GM18508 (cell line): Measurements from ENCODE around the gene PCCB.
"Not testable (repeated sequence)": the region's sequence is repeated elsewhere in the genome, so short reads cannot be mapped to it uniquely, and the experiment has no call there.

ENCODE experiments used
- ATAC-seq: cut with Tn5 transposase; IDR thresholded peaks from one replicate; pipeline ENCODE4 v1.9.1; 2021; ENCODE audit warnings: moderate number of reproducible peaks; ENCODE audit not compliant: insufficient read depth, unreplicated experiment

PCCB gene

DNA sequence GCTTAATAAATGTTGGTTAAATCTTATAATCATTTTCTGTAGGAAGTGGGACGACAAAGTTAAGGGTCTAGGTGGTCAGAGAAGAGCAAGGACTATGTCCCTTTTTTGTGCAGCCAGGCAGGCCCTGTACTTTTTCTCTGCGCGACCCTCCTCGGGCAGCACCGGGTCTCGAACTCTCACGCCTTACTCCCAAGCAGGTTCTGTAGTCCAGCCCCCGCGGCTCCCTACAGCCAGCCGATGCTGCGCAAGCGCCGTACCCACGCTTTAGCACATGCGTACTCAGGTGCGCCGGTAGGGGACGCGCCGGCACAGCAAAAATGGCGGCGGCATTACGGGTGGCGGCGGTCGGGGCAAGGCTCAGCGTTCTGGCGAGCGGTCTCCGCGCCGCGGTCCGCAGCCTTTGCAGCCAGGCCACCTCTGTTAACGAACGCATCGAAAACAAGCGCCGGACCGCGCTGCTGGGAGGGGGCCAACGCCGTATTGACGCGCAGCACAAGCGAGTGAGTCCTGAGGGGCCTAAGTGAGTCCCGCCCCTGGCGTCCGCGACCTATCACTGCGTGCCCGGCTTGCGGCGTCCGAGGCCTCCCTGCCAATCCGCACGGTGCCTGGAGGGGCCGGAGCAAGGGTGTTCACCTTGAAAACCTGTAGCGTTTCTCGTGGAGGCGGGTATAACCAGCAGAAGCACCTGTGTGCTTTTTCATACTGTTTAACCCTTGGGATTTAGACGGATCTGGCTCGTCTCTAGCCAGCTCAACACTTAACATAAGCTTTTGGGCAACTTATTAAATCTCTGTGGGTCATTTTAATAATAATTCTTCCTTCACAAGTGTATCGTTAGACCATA, at the start of gene PCCB:
Gene PCCB (plus strand): TSS at position 282 of the 844 bp plus-strand sequence. CDS start 36 bp downstream, at position 318.
- ATAC-seq: peak; percentile 87

- no peak for ATAC-seq
Measured at GRCh38 chr3:136207489-136208115, 42.5 kb upstream of the PCCB start.

DNA sequence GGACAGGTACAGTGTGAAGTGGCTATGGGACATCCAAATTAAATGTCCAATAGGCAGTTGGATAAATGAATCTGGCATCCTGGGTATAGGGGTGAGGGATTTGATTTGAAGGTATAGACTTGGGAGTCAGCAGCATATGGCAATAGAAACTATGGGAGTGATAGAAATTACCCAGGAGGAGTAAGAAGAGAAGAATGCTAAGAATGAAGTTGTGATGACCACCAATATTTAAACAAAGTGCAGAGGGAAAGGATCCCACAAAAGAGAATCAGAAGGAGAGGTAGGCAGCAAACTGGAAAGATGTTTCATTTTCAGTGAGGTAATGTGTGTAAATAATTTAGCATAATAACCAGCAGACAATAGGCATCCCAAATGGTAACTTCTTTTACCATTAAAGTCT, 40.2 kb upstream of the PCCB start:
- no peak for ATAC-seq

- ATAC-seq: no peak
Measured at GRCh38 chr3:136211547-136211946, 38.6 kb upstream of the PCCB start.

DNA sequence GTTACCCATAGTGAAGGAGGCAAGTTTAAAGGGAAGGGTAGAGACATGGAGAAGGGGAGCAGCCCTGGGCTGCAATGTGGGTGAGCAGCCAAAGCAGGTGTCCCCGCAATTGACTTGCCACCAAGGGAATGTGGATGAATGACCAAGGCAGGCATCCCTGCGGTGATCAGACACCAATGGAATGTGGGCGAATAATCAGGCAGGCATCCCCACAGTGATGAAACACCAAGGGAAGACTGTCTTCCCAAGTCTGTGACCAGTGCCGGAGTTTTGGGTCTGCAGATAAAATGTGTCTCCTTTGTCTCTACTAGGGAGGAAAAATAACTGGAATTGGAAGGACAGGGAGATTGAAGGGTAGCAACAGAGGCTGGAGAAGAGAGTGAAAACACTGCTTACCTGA, 27.4 kb upstream of the PCCB start:
- ATAC-seq: not testable (repeated sequence)

- no peak for ATAC-seq
Measured at GRCh38 chr3:136232413-136232812, 17.7 kb upstream of the PCCB start.

GRCh38 chr3:136235545-136235944, 14.6 kb upstream of the PCCB start:
- no peak for ATAC-seq

DNA sequence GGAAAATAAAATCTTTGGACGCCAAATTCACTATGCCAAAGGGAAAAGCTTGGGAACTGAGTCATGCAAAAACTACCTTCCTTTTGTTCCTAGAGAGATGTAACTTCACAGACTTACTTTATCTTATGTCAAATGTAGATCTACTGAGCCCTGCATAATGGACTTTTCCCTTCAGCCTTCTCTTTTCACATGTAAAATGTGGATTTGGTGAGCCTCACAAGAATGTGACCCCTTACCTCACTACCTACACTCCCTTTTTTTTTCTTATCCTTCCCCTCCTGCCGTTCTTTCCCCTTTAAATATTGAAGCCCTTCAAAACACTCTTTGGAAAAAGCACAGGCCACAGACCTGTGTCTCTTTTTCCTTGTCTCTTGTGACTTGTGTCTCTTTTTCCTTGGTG, 14.0 kb upstream of the PCCB start:
- ATAC-seq: no peak

- ATAC-seq: no peak
Measured at GRCh38 chr3:136237103-136237502, 13.0 kb upstream of the PCCB start.

- ATAC-seq: no peak
Measured at GRCh38 chr3:136237961-136238649, 12.0 kb upstream of the PCCB start.

GRCh38 chr3:136239094-136239493, 11.0 kb upstream of the PCCB start:
- ATAC-seq: no peak

DNA sequence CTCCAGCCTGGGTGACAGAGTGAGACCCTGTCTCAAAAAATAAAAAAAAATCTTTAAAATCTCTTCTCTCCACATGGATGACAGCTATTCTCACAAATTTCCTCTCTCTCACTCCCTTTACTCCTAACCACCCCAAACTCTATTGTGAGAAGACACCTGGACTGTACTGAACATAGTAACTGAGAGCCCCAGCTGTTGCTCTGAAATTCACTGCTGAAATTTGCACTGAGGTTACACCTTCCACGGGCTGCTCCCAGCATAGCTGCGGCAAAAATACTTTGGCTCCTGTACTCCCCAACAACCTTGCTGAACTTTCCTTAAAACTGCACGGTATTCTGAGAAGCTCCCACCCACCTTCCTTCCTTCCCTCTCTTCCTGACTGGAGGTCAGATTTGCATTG, 4.4 kb upstream of the PCCB start:
- ATAC-seq: no peak

- ATAC-seq: no peak
Measured at GRCh38 chr3:136247436-136247835, 2.7 kb upstream of the PCCB start.

GRCh38 chr3:136247855-136248590, 2.1 kb upstream of the PCCB start:
- ATAC-seq: no peak

DNA sequence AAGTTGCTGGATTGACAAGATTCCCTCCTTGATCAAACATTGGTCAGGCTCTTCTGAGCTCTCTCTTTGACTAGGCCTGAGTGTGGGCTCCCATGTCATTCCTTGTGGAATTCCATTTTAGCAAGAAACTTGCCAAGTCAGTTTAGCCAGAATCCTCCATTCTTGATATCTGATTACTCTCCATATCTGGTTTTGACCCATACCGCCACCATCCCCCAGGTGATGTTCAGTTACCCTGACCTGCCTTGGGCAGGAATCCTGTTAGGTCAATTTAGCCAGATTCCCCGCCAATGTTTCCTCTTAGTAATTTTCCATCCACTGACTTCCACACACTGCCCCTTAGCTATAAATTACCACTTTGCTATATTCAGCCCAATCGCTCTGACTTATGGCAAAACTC, 1.0 kb upstream of the PCCB start:
- ATAC-seq: no peak

DNA sequence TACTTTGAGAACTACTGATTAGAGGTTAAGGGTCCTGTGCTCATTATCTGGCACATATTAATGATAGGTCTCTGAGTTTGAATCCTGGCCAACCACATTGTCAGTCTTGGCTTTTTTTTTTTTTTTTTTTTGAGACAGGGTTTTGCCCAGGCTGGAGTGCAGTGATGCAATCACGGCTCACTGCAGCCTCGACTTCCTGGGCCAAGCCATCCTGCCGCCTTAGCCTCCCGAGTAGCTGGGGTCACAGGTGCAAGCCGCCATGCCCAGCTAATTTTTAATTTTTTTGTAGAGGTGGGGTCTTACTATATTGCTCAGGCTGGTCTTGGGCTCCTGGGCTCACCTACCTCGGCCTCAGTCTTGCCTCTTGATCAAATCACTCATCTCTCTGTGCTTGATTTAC, 547 bp upstream of the PCCB start:
- no peak for ATAC-seq

DNA sequence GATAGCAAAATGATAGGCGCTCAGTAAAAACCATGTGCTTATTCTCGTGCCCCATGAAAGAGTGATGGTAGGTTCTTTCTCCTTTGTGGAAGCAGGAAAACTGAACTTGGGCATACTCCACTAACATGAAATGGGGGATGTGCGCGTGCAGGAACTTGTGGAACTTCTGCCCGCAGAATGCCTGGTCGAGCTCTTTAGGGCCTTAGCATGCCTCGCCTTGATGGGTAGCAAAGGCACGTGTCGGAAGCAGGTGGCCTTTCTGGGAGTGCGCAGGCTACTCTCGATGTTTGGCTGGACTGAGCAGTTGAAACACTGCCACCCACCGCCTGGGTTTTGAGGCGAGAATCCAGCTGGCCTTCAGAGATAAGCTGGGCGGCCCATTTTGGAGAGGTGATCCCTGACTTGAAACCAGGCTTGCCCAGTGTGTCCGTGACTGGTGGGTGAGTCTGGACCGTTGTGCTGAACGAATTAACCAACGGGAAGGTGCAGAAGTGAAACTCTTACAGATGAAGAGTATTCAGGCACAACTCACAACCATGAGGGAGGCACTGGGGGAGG, 842 bp downstream of the PCCB start:
- ATAC-seq: no peak

GRCh38 chr3:136251511-136251910, 1.4 kb downstream of the PCCB start:
- ATAC-seq: no peak

DNA sequence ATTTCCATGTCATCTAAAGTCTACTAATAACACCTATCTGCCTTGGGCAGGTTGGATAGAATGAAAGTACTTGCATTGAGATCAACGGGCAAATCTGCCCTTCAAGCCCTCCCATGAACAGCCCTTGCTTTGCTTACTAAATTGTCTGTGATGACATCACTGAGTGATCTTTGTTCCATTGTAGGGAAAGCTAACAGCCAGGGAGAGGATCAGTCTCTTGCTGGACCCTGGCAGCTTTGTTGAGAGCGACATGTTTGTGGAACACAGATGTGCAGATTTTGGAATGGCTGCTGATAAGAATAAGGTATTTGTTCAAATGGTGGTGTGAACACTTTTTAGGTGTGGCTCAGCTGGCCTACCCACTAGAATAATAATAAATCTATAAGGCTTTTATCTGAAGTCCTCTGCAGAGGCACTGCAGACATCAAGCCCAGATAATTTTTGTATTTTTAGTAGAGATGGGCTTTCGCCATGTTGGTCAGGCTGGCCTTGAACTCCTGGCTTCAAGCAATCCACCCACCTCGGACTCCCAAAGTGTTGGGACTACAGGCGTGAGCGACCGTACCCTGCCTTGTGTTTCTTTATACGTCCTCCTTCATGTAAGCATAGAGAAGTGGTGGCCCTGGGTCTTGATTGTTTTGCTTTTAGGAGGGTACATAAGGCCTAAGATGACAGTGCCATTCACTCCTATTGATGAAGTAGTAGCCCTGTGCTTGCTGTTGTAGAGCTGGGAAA, 5.7 kb downstream of the PCCB start:
- no peak for ATAC-seq

DNA sequence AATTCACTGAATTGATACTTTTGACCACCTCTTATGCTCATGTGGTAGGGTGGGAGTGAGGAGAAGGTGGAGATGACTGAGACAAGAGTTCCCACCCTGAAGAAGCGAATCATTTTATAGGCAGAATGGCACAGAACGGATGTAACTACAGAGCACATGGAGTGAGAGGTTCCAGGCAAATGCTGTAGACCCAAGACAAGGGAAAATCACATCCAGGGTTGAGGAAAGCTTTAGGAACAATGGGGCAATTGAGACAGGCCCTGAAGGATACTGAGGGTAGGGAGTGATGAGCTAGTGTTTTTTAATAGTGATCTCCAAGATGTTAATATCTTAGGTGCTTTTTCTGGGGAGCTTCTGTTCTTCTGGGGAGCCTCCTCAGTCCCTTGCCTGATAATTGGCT, 8.1 kb downstream of the PCCB start:
- no peak for ATAC-seq
